GM12873 (cell line): ENCODE data around the gene ACER3.

ENCODE experiments used
- CTCF ChIP-seq: IDR thresholded peaks from 2 replicates; pipeline ENCODE4 v1.5.1; 2012; ENCODE audit warnings: low read depth, mild to moderate bottlenecking, moderate library complexity, low read length, control low read depth; ENCODE audit not compliant: insufficient read depth; ENCODE audit errors: missing control alignments

ACER3 gene

GRCh38 chr11:77040889-77041288 lies 180.2 kb downstream of the ACER3 start:
- no peak for TF ChIP-seq CTCF

GRCh38 chr11:77042111-77042726 lies 181.5 kb downstream of the ACER3 start:
- no peak for TF ChIP-seq CTCF

- TF ChIP-seq CTCF: no peak
These were observed 183.6 kb downstream of the ACER3 start for GRCh38 chr11:77044356-77044755.

GRCh38 chr11:77044886-77045285 lies 184.2 kb downstream of the ACER3 start:
- no peak for TF ChIP-seq CTCF

- TF ChIP-seq CTCF: peak; percentile 81
These were observed 185.4 kb downstream of the ACER3 start for GRCh38 chr11:77046060-77046501.

- peak; percentile 63 for TF ChIP-seq CTCF
These were observed 186.5 kb downstream of the ACER3 start for GRCh38 chr11:77047007-77047927.

GRCh38 chr11:77049026-77049425 lies 188.3 kb downstream of the ACER3 start:
- no peak for TF ChIP-seq CTCF
